ENCODE measurements around the gene MAN1A1.

Gene MAN1A1

DNA sequence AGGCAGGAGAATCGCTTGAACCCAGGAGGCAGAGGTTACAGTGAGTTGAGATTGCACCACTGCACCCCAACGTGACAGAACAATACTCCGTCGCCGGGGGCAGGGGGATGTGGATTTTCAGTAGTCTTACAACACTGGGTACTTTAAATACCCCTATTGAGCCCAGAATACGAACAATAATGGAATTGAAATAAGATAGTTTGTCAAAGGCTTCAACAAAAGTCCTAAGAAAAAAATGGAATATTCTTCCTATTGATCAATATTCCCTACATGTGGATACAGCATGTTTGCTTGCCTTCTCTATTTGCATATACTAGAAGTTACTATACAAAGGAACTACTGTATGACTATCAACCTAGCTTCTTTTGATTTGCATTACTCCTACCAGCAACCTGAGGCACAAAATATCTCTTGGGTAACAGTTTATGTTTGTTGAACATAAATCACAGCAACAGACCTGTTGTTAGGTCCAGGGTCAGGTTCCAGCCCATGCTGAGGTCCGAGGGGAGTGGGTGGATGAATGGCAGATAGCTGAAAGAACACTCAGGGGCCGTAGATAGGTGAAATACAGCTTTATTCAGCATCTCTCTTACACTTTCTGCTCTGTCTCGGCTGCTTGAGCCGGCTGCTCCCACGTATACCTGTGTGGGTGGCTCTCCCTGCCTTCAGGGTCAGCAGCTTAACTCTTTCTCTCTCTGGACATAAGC lies 23.8 kb downstream of the MAN1A1 start:
- no peak for DNase-seq (ENCODE audit: low read depth, low spot score)

DNA sequence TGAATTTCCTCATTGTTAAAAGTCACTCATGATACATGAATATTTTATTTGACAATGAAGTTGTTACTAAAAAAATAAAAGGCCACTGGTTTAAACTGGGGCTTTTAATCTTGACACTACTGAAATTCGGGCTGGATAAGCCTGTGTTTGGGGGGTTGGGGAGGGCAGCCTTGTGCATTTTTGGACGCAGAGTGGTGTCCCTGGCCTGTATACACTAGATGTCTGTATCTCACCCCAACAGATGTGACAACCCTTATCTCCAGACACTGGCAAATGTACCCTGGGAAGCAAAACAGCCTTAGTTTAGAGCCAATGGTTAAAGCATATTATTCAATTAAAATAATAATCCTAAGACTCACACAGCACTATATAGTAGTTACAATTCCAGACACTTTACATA lies 24.8 kb downstream of the MAN1A1 start:
- DNase-seq (ENCODE audit: low read depth, low spot score) = no peak

DNA sequence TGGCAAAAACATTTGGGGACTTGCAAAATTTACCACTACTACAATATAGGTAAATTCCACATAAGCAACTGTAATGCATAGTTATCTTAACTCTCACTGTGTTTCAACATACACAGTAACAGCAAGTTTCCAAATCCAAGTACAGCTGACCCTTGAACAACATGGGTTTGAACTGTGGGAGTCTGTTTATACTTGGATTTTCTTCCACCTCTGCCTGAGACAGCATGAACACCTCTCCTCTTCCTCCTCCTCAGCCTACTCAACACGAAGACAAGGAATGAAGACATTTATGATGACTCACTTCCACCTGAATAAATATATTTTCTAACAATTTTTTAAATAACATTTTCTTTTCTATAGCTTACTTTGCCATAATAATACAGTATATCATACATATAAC lies 25.6 kb downstream of the MAN1A1 start:
- no peak for DNase-seq (ENCODE audit: low read depth, low spot score)

DNA sequence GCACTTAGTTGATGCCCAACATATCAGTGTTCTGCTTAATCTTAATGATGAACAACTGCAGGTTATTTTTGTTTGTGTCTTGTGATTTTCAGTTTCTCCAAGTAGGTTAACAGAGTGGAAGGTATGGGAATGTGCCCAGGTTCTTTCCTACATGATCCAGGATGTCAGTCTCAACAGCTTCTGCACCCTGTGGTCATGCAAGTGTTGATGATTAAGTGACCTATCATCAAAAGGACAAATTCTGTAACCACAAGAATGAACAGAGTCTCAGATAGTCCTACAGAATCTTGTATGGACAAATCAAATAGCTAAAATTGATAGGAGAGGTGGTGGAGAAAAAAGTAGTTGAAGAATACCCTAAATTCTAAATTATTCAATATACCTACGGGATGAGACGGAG lies 26.1 kb downstream of the MAN1A1 start:
- no peak for DNase-seq (ENCODE audit: low read depth, low spot score)

DNA sequence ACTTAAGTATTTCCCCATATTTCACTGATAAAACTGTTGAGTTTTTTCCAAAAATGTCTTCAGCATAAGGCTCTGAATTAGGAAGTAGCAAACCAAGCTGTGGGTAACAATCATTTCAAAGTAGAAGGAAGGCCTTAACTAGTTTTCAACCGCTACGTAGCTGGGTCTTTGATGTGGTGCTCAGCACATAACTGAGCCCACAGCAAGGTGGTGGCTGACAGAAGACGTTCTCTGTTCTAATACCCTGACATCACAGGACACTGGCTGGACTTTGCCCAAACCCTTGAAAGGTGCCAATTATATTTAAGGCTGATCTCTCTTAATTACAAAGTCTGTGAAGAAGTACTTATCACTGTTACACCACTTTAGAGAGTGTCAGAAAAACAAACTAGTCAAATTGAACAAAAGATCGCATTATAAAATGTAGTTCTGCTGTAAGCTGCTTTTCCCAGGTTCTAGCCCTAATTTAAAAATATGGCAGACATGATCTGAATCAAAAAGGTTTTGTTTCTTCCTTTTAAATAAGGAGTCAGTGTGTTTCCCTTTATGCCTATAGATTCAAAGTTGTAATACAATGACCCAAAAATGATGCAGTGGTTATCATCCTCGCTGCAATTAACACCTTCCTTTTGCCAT lies 26.7 kb downstream of the MAN1A1 start:
- no peak for DNase-seq (ENCODE audit: low read depth, low spot score)

DNA sequence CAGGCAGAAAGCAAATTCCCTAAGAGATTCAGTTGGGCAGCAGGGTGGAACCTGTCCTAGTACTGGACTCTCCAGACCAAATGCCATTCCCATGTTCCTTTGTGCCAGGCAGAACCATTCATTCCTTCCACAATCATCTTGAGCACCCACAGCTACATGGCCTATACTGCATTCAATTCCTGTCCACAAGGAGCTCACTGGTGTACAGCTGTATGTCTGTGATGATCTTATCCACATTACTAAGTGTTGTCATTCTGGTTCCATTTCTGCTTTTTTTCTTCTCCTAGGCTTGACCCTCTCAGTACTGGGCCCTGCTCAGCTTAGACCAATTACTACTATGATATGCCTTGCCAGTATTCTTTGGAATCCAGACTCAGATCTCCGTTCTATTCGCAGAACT lies 27.5 kb downstream of the MAN1A1 start:
- DNase-seq (ENCODE audit: low read depth, low spot score) = no peak

DNA sequence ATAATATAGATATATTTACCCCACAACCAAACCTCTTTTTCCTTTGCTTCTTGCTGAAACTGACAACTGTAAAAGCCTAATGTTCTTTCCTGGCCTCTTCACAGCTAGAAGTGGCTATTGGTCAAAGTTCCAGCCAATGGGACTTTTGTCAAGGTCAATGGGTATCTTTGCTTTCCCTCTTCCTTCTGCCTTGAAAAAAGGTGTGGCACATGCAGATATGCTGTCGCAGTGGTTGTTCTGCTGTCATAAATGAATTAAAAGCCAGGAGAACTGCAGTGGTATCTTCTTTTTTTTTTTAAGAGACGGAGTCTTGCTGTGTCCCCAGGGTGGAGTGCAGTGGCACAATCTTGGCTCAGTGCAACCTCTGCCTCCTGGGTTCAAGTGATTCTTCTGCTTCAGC lies 29.9 kb downstream of the MAN1A1 start:
- no peak for DNase-seq (ENCODE audit: low read depth, low spot score)

DNA sequence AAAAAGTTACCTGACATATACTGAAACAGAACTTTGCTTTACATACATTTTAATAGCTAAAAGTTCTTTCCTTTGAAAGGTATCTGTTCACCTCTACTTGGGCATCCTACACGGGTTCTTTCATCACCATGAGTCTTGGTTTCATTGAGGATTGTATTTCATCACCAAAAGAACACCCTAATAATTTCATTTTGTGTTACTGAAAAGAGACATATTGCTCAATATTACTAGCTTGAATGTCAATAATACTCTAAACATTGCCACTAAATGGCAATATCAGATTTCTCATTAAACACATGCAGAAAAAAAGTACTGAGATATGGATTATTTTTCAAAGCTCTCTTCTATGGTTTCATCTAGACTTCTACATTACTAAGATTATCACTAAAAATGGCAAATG lies 30.8 kb downstream of the MAN1A1 start:
- DNase-seq (ENCODE audit: low read depth, low spot score) = no peak

DNA sequence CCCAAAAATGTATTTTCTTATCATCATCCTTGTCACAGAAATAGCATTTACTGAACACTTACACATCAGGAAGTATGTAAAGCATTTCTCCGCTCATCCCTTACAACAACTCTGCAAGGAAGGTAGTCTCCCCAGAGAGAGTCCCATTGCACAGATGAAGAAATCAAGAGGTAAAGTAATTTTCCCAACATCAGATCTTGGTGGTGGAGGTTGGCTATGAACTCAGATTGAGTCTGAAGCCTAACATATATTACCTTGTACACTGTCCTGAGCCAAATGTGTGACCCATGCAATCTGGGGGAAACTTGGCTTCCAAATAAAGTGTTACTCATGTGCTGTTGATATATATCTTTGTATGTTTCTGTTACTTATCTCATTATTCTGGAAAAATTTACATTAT lies 31.4 kb downstream of the MAN1A1 start:
- DNase-seq (ENCODE audit: low read depth, low spot score) = no peak

DNA sequence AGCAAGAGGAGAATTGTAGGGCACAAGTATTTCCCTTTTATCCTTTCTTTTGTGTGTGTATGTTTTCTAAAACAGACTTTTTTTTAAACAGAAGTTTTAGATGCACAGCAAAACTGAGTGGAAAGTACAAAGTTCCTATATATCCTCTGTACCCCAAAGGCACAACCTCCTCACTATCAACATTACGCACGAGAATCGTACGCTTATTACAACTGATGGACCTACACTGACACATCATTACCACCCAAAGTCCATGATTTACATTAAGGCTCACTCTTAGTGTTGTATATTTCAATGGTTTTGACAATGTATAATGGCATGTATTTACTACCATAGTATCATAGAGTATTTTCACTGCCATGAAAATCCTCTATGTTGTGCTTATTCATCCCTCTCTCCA lies 32.6 kb downstream of the MAN1A1 start:
- DNase-seq (ENCODE audit: low read depth, low spot score) = no peak

DNA sequence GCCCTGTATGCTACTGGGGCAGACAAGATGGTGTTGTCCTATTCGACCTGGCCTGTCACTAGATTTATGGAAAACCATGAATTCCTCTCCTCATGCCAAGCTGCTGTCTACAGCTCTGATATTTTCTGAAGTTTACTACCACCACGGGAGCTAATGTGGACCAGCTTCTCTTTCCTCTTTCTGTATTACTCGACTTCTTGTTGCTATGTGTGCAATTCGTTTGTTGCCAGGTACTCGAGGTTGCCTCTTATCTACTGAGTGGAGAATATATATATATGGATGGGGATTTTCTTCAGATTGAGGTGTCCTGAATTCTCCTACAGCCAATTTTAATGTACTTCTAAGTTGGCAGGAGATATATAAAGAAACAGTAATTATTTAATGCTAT lies 34.7 kb downstream of the MAN1A1 start:
- no peak for DNase-seq (ENCODE audit: low read depth, low spot score)

DNA sequence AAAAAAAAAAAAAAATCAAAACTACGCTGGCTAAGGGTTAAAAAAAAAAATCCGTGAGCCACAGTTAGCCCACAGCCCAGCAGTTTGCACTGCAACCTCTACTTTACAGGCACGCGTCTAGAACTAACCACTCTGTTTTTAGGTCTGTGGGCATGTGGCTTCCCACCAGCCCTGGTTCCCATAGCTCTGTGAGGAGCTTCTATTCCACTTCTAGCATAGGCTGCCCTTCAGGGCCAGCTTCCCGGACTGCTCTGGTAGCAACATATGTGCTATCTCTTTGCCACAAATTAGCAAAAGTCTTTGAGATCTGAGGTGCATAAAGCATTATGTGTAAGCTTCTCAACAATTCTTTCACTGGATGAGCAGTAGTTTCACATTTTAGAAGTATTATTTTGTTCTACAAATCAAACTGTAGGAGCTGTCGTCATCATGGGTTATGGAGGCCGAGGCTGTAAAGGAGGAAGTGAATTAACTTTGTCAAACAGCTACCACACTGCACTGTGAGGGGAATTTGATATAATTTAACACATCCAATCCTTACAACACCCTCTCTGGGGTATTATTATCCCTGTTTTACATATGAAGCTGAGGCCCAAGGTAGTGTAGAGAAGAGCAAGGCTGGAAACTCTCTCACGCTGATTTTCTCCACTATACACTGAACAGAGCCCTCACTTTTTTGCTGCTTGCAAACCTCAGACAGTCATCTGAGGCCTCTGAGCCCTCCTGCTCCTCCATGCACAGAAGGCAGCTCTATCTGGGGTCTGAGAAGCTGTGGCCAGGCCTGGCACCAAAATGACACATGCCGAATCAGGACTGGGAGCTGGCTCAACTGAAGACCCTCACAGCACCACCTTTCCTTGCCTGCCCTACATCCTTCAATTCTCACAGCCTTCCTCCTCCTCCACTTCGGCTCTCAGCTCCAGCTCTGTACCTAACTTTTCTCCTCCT lies 35.4 kb downstream of the MAN1A1 start:
- DNase-seq (ENCODE audit: low read depth, low spot score) = no peak

DNA sequence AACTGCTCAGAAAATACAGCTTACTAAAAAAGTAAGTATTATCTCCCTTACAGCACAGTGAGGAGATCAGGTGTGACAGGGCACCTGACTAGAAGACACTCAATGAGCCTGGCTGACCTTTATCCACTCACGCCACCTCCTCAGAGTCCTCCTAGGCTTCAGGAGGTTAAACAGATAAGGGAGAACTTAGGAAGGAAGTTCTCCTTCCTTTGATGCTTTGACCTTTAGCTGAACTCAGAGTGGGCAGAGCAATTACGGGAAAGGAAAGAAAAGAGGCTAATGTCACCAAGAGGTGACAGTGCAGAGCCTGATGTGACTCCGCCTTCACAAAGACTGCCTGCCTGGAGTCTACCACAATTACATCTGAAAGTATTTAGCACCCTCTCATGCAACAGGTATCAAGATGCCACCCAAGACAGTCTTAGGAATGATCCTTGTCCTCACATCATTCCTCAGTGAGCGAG lies 36.7 kb downstream of the MAN1A1 start:
- DNase-seq (ENCODE audit: low read depth, low spot score) = no peak

DNA sequence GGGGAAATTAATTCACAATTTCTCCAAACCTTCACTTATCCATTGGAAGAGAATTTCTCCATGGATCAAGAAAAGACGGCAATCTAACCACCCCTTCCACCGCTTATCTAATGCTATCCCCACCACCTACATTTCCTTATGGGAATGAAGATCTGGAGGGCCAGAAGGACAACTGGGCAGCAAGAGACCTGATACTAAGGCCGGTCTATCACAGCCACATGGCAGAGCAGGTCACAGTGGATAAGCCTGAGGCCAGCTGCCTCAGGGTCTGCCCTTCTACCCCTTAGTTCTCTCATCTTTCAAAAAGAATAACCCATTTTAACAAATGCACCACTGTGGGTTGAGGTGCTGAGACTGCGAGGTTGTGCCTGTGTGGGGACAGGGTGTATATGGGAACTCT lies 37.1 kb downstream of the MAN1A1 start:
- DNase-seq (ENCODE audit: low read depth, low spot score) = no peak

DNA sequence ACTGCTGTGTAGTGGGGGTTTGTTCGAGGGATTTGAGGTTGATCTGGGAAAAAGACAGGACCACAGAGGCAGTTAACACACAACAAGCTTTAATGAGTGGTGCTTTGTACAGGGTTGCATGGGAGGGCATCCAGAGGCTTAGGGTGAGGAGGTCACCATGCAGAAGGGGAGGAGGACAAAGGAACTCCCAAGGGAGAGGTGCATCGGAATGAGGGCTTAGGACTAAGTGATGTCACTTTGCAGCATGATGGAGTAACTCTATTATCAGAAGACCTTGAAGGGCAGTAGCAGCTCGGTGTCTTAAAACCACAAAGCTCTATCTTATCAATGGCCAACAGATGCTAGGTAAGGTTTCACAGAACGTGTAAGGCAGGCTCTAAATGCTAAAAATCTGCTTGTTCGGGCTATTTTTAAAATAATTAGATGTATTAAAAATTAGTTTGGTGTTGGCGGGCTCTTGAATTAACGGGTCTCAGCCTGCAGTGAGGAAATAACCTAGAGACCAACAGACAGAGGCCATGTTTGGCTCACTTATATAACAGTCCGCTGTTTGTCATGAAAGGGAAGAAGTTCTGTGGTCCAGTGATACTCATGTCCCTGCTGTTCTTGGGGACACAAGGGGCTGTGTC lies 37.9 kb downstream of the MAN1A1 start:
- DNase-seq (ENCODE audit: low read depth, low spot score) = no peak

DNA sequence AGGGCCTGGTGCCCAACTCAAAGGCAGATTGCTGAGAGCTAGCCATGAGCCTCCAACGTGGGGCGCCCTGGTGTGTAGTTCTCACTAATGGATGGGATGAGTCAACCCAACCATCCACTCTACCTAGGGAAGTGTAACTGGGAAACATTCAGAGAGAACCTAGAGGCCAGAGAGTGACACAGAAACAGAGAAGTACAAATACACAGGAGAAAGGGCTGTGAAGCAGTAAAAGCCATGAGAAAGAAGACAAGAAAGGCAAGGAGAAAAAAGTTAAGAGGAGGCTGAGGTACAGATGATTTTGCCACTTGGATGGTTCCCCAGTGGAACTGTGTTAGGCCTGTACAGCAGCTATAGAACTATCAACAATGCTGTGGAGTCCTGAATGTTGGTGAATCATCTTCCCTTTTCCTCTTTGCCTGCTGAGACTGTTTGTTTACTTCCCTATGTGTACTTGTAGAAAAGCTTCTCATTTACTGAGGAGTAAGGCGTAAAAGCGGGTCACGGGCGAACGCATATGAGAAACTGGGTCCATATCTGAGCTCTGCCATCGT lies 39.0 kb downstream of the MAN1A1 start:
- no peak for DNase-seq (ENCODE audit: low read depth, low spot score)

DNA sequence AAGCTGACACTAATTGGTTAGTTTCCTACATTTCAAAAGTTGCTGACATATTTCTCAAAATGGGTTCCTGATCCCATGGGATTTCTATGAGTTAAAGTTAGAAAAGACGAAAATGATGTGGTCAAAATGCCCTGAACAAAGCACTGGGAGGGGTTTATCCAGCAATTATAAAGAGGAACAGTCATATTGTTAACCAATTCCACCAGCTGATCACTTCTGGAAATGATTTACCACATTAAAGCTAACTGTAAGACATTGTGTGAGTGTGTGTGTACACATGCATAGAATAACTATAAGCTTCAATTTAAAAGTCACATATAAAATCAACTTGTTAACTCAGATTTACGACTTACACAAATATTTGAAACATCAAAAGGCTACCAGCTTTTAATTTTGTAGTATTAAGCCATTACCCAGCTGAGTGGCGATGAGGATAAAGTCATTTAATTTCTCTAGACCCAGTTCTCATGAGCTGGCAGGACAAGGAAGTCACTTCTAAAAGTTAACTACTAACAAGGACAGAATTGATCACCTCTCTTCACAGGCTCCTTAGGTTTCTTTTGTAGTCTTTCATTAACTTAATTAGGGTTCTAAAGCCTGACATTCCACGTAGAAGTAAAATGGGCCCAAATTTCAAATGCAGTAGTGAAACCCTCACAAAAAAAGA lies 40.4 kb downstream of the MAN1A1 start:
- DNase-seq (ENCODE audit: low read depth, low spot score) = no peak

DNA sequence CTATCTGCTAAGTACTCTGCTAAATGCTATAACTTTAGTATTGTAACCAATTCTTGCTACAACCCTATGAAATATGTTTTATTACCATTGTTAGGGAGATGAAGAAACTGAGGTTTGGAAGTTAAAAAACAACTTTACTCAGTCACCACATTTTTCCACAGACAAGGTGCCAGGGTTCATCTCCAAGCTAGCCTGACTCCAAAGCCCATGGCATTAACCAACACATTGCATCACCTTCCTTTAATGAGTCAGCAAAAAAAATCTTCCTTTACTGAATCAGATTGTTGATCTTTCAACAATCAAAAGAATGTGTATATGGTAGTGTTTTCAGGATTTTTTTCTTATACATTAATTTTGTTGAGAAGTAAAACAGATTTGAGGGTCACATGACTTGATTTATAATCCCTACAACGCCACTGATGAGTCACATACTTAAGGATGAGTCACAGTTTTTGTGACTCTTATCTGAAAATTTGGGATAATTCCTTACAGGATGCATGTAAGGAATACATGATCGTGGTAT lies 41.5 kb downstream of the MAN1A1 start:
- DNase-seq (ENCODE audit: low read depth, low spot score) = no peak

DNA sequence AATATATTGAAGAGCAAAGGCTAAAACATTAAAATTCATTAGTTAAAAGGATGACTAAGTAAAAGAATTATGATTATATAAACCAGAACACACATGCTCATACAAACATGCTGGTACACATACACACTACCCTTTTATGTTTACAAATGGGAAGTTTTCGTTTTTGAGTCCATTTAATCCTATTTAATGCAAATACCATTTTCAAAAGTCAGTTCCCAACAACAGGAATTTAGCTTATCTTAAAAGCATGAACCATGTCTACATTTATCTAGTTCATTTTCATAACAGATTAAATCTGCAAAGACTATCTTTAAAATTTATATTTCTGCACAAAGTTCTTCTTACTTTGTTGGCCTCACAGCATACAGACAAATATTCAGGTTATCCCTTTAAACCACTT lies 42.5 kb downstream of the MAN1A1 start:
- DNase-seq (ENCODE audit: low read depth, low spot score) = no peak

DNA sequence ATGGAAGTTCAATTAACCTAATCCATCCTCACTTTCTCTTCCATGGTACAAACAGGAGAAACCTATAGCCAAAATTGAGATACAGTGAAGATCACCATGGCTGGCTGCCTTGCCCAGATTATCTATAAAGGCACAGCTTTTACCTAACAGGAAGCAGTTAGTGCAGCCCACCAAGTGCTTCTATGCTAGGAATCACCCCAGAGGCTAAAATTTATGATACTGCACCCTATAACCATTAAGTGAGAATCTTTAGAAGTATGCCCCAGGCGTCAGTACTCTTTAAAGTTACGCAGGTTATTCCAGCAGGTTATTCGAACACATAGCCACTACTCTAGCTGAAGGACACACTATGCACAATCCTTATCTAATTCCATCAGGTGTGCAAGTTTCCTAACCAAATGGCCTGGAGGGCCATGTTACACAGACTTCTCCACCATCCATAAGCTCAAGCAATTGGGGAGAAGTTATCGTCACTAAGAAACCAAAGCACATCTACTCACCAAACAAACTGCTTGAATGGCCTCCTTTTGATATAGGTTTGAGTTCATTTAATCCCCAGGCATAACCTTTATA lies 43.1 kb downstream of the MAN1A1 start:
- no peak for DNase-seq (ENCODE audit: low read depth, low spot score)
